BE2C (cell line): ENCODE measurements around the gene STK32C.

ENCODE experiments used
- DNase-seq: peaks from one replicate; pipeline ENCODE4 v3.0.0-alpha.2; 2020
- H3K27me3 ChIP-seq: fragments of 250-450 bp; sonication (Bioruptor Pico); 2 replicates; pipeline ENCODE4 v1.5.1; 2020; ENCODE audit warnings: mild to moderate bottlenecking
- H3K36me3 ChIP-seq: fragments of 250-450 bp; sonication (Bioruptor Pico); 2 replicates; pipeline ENCODE4 v1.5.1; 2020; ENCODE audit warnings: mild to moderate bottlenecking
- H3K4me1 ChIP-seq: fragments of 250-450 bp; sonication (Bioruptor Pico); 2 replicates; pipeline ENCODE4 v1.5.1; 2020
- H3K4me3 ChIP-seq: 2 replicates; pipeline ENCODE4 v1.5.1; 2011; ENCODE audit warnings: low read depth, low read length
- H3K9me3 ChIP-seq: fragments of 250-450 bp; sonication (Bioruptor Pico); 2 replicates; pipeline ENCODE4 v1.5.1; 2020
- CTCF ChIP-seq: IDR thresholded peaks from 2 replicates; pipeline ENCODE4 v1.5.1; 2012; ENCODE audit warnings: mild to moderate bottlenecking, low read depth, low read length

Gene STK32C

DNA sequence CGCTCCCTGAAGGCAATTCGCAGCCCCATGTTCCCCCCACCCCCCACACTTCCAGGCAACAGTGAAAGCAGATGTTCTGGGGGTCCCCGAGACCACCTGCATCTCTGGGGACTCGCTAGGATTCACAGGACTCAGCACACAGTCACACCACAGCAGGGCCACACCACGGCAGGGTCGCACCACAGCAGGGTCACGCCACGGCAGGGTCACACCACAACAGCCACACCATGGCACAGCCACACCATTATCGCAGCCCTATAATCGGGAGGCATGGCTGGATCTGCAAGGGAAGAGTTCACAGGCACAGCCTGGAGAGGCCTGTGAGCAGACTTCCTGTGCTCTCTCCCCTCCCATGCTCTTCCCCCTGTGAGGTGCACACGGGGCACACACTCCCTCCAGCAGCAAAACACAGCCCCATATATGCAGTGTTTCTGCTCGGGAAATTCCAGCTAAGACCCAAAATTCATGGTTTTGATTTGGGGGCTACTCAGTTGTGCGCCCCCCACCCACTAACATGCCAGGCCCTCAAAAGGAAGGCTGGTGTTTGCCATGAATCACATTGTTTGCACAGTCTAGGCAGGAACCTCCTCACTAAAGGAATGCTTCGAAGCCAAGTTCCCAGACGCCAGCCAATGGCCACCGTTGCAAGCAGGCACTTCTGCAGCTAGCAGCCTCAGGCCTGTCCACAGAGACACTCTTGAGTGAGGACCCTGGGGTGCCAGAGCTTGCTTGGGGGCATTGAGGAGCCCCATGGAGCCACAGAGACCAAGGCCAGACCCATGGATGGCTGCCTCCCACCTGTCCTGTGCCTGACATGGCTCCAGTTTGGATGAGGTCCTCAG lies 128.0 kb downstream of the STK32C start:
- Histone ChIP-seq H3K36me3 (no peaks in the 10 kb centered on the region), H3K4me3 (no peak overlapping the region), H3K9me3 (no peaks in the 10 kb centered on the region), H3K4me1 (no peaks in the 10 kb centered on the region), H3K27me3 (peaks cover 3% of the 10 kb centered on the region; the same call in 1 of the 2 replicates)
- DNase-seq = no peak
- no peak for TF ChIP-seq CTCF

DNA sequence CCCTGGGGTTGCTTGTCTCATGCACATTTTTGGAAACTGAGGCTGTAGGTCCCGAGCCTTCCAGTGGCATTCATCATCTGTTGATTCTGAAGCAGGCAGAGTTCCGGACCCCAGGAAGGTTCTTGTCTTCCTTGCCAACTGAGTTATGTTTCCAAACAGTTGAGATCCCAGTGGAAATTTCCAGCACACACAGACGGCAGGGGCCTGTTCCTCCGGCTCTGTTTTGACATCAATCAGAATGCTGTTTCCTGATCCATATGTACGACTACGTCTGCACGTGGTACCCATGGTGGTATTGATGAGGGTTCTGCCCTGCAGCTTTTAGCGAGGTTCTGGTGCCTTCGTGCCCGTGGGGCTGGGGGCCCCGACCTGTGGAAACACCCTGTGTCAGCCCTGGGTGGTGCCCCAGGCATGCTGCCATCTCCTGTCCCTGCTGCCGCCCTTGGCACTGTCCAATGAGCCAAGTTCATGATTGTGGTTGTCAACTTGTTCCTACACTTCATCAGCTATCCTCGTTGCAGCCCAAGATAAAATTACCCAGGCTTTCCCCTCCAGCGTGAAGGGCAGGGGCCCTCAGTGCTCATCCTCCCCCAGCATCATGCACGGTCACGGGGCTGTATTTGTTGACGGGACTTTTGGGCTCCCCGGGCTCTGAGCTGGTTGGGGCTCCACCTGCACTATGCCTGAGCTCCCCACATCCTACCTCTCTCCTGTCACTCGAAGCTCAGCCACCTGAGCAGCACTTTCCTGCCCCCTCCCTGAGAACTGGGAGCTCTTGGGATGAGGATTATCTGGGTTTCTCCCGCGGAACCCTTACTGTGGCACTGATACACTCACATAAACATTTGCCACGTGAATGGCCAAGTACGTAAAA lies 128.8 kb downstream of the STK32C start:
- no peak for TF ChIP-seq CTCF
- Histone ChIP-seq H3K9me3 (no peaks in the 10 kb centered on the region), H3K36me3 (no peaks in the 10 kb centered on the region), H3K4me1 (no peaks in the 10 kb centered on the region), H3K27me3 (peaks cover 2% of the 10 kb centered on the region; the same call in 1 of the 2 replicates), H3K4me3 (no peak overlapping the region)
- DNase-seq = no peak

- H3K27me3 ChIP-seq = no peaks in the 10 kb centered on the region
- no peaks in the 10 kb centered on the region for H3K4me1 ChIP-seq
- no peak for TF ChIP-seq CTCF
- H3K4me3 ChIP-seq = no peak overlapping the region
- H3K9me3 ChIP-seq = no peaks in the 10 kb centered on the region
- H3K36me3 ChIP-seq = no peaks in the 10 kb centered on the region
- DNase-seq = no peak
Observed at GRCh38 chr10:132178046-132178445, 129.7 kb downstream of the STK32C start.

- no peak for TF ChIP-seq CTCF
- no peaks in the 10 kb centered on the region for H3K9me3 ChIP-seq
- H3K27me3 ChIP-seq = no peaks in the 10 kb centered on the region
- no peak overlapping the region for H3K4me3 ChIP-seq
- H3K4me1 ChIP-seq = no peaks in the 10 kb centered on the region
- DNase-seq = no peak
- no peaks in the 10 kb centered on the region for H3K36me3 ChIP-seq
Observed at GRCh38 chr10:132176623-132177500, 130.9 kb downstream of the STK32C start.

- Histone ChIP-seq H3K9me3 (no peaks in the 10 kb centered on the region), H3K36me3 (no peaks in the 10 kb centered on the region), H3K4me3 (no peak overlapping the region), H3K4me1 (no peaks in the 10 kb centered on the region), H3K27me3 (no peaks in the 10 kb centered on the region)
- peak; percentile 47 for DNase-seq
- no peak for TF ChIP-seq CTCF
Observed at GRCh38 chr10:132175907-132176581, 131.7 kb downstream of the STK32C start.
